ENCODE data around the gene SNU13. TPM values are rescaled to one million over a fixed set of nuclear protein-coding genes. Genes with fewer than 3 reads are reported as not detected.
"Not testable (repeated sequence)": the region's sequence is repeated elsewhere in the genome, so short reads cannot be mapped to it uniquely, and the experiment has no call there.

Gene SNU13
- total RNA-seq: 100 to 1,000 TPM in 3 of 4 donors, 10 to 100 TPM in 1; 78.6 to 131 (median 111) TPM

DNA sequence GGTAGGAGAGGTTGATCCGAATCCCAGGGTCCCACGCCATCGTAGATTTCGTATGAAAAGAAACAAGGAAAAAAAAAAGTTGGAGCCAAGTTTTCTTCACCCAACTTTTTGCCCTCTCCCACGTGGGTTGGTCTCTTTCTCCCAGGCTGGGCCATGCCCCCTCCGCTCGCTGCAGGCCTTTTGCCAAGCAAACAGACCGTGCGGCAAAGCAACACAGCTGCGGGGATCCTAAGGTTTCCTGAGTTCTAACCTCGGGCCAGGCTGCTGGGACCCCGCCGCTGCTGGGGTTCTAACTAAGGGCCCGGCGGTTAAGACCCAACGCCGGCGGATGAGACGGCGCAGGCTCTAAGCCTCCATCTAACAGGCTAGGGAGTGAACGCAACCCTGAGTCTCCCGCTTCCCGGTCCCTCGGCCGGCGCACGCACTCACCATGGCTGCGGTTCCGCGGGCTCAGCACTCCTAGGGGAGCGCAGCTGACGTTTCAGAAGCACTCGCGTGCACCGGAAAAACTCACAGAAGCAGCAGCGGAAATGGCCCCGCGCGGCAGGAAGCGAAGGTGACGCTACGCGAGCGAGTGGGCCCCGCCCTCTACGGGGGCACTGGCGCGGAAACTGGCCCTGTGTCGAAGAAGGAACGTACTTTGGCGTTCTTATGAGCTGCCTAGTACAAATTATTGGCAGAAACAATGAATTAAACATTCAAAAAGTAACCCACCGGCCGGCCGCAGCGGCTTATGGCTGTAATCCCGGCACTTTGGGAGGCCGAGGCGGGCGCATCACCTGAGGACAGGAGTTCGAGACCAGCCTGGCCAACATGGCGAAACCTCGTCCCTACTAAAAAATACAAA is at the start of gene SNU13:
Gene SNU13 (minus strand): TSS at position 503 of the 847 bp plus-strand sequence. CDS start 71 bp downstream, at position 432.
- H3K36me3 ChIP-seq: peaks cover 0 to 7% of the 10 kb centered on the region in 2 donors
- peak within 1 kb of the TSS; percentile 77 to 87 for H3K4me3 ChIP-seq
- H3K9me3 ChIP-seq: no peaks in the 10 kb centered on the region
- 0% methylated on average over 6 to 13 of the region's 62 CpGs for WGBS, 2 donors (ENCODE audit: low coverage in 1 of 2)
- no peaks in the 10 kb centered on the region for H3K27me3 ChIP-seq
- TF ChIP-seq EP300 (IDR thresholded peaks at IDR 0.05) (no peak), POLR2A (IDR thresholded peaks at IDR 0.05) (peak; percentile 75 to 78), POLR2AphosphoS5 (IDR thresholded peaks at IDR 0.05) (peak; percentile 94)
- TF ChIP-seq, protein P1, sequence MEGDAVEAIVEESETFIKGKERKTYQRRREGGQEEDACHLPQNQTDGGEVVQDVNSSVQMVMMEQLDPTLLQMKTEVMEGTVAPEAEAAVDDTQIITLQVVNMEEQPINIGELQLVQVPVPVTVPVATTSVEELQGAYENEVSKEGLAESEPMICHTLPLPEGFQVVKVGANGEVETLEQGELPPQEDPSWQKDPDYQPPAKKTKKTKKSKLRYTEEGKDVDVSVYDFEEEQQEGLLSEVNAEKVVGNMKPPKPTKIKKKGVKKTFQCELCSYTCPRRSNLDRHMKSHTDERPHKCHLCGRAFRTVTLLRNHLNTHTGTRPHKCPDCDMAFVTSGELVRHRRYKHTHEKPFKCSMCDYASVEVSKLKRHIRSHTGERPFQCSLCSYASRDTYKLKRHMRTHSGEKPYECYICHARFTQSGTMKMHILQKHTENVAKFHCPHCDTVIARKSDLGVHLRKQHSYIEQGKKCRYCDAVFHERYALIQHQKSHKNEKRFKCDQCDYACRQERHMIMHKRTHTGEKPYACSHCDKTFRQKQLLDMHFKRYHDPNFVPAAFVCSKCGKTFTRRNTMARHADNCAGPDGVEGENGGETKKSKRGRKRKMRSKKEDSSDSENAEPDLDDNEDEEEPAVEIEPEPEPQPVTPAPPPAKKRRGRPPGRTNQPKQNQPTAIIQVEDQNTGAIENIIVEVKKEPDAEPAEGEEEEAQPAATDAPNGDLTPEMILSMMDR (IDR thresholded peaks at IDR 0.05): peak in 2 of 4 experiments; percentile 19 to 37
- peak; percentile 98 for ATAC-seq
- H3K4me1 ChIP-seq: peaks cover 0 to 35% (median 16%) of the 10 kb centered on the region in 3 donors
- H3K27ac ChIP-seq: peak within 1 kb of the TSS; percentile 90 to 99 (median 97)

DNA sequence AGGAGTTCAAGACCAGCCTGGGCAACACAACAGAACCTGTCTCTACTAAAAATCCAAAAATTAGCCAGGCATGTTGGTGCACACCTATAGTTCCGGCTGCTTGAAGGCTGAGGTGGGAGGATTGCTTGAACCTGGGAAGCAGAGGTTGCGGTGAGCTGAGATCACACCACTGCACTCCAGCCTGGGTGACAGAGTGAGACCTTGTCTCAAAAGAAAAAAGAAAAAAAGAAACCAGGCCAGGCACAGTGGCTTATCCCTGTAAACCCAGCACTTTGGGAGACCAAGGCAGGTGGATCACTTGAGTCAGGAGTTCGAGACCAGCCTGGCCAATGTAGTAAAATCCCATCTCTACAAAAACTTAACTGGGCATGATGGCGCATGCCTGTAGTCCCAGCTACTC is 44.6 kb upstream of the SNU13 start:
- 100% methylated on average over 1 to 3 of the region's 4 CpGs for WGBS, 2 donors (ENCODE audit: low coverage in 1 of 2)
- not testable (repeated sequence) for H3K27me3 ChIP-seq, H3K4me1 ChIP-seq, H3K36me3 ChIP-seq, H3K27ac ChIP-seq, H3K9me3 ChIP-seq, H3K4me3 ChIP-seq, ATAC-seq

DNA sequence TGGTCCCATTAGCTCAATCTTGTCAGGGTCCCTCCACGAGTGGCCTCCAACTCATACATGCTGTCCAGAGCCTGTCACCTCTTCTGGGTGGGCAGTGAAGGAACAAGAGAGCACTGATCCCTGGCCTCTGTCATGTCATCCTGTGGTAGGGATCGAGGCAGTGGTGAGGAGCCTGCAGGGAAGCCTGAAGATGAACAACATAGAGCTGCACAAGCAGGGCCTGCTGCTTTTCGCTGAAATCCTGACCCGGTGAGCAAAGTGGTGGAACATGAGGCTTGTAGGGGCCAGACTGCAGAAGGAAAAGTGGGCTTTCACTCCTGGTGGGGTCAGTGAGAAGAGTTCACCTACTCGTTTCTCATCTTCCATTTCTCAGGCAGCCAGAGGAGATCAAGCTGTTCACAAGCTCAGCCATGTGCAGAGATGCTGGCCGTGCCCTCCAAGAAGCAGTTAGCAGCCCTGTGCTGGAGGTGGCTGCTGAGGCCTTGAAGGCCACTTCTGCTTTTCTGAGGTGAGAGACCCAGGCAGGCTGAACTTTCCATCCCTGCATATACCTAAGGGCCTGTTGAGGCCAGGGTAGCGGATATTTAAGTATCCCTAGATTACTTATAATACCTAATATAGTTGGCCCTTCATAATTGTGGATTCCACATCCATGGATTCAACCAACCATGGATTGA is 43.6 kb upstream of the SNU13 start:
- H3K27ac ChIP-seq: no peak overlapping the region
- no peaks in the 10 kb centered on the region for H3K4me1 ChIP-seq
- H3K4me3 ChIP-seq: no peak overlapping the region
- no peaks in the 10 kb centered on the region for H3K27me3 ChIP-seq
- ATAC-seq: no peak
- TF ChIP-seq EP300 (IDR thresholded peaks at IDR 0.05) (no peak), POLR2A (IDR thresholded peaks at IDR 0.05) (no peak), POLR2AphosphoS5 (IDR thresholded peaks at IDR 0.05) (no peak)
- TF ChIP-seq, protein P1 (IDR thresholded peaks at IDR 0.05): no peak
- no peaks in the 10 kb centered on the region for H3K9me3 ChIP-seq
- H3K36me3 ChIP-seq: no peaks in the 10 kb centered on the region
- WGBS, 2 donors (ENCODE audit: low coverage in 1 of 2): 80 to 87% methylated on average over 4 to 5 of the region's 7 CpGs

DNA sequence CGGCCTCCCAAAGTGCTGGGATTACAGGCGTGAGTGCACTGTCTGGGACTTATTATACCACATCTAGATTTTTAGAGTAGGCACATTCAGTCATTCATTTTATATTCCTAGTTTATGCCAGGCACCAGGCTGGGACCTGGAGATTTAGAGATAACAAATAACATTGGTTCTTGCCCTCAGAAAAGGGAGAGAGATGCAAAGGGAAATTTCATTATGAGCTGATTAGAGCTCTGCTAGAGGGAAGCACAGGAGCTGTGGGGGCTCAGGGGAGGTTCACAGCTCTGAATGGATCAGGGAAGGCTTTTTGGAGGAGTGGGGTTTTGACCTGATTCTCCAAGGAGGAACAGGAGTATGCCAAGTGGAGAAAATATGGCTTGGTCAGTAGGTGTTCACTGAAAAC is 42.9 kb upstream of the SNU13 start:
- H3K27ac ChIP-seq: no peak overlapping the region
- no peaks in the 10 kb centered on the region for H3K4me1 ChIP-seq
- H3K4me3 ChIP-seq: no peak overlapping the region
- TF ChIP-seq POLR2AphosphoS5 (IDR thresholded peaks at IDR 0.05) (no peak), EP300 (IDR thresholded peaks at IDR 0.05) (no peak), POLR2A (IDR thresholded peaks at IDR 0.05) (no peak)
- TF ChIP-seq, protein P1 (IDR thresholded peaks at IDR 0.05): no peak
- ATAC-seq: no peak
- WGBS, 2 donors (ENCODE audit: low coverage in 1 of 2): no CpG with 5 or more reads among the region's 2 CpGs
- H3K9me3 ChIP-seq: no peaks in the 10 kb centered on the region
- no peaks in the 10 kb centered on the region for H3K27me3 ChIP-seq
- H3K36me3 ChIP-seq: no peaks in the 10 kb centered on the region

DNA sequence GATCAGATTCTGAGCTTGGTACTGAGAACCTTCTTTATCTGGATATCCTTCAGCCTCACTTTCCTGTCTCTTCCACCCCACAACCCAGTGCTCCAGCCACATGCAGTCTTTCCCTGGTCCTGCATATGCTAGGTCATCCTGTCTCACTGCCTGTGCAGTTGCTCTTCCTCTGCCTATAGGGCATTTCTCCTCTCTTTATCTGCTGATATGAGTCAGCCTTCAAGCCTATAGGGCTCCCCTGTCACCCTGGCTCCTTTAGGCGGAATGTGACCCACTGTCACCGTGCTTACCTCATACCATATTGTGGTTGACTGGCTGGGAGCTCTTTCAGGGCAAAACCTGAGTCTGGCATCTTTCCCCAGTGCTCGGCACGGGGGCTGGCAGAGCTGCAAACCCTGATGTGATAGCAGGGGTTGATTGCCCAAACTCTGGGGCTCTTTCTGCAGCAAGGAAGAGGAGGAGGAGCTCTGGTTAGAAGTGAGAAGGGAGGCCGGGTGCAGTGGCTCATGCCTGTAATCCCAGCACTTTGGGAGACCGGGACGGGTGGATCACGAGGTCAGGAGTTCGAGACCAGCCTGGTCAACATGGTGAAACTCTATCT is 36.9 kb upstream of the SNU13 start:
- 87% methylated on average over 8 of the region's 9 CpGs; no CpG with 5 or more reads in 1 of the 2 donors for WGBS, 2 donors (ENCODE audit: low coverage in 1 of 2)
- Histone ChIP-seq H3K9me3 (no peaks in the 10 kb centered on the region), H3K4me1 (no peaks in the 10 kb centered on the region), H3K36me3 (no peaks in the 10 kb centered on the region), H3K4me3 (no peak overlapping the region), H3K27ac (no peak overlapping the region), H3K27me3 (no peaks in the 10 kb centered on the region)
- TF ChIP-seq EP300 (IDR thresholded peaks at IDR 0.05) (no peak), POLR2A (IDR thresholded peaks at IDR 0.05) (no peak), POLR2AphosphoS5 (IDR thresholded peaks at IDR 0.05) (no peak)
- TF ChIP-seq, protein P1 (IDR thresholded peaks at IDR 0.05): no peak
- ATAC-seq: no peak
